A549 (cell line): ENCODE results near the gene GTF3A. TPM values are rescaled to one million over a fixed set of nuclear protein-coding genes. Genes with fewer than 3 reads are reported as not detected.

Experiments
- ATAC-seq, 2 experiments: fragments of 200-7000 bp in 1 of 2; fragments of >200 bp in 1 of 2; cut with Nextera tagmentation in 1 of 2; cut with Tn5 transposase in 1 of 2; 3 replicates each; pipeline versions ENCODE4 v1.8.0 to v1.9.1; 2018 to 2020; ENCODE audit warnings: mild to moderate bottlenecking in 1 of 2, moderate library complexity in 1 of 2
- CTCF ChIA-PET: fragments of 300-600 bp; sonication (Branson Sonifier 250); formaldehyde crosslinking; extraction: SDS; loops from one replicate; lab custom pipeline; 2021; ENCODE audit warnings: antibody characterized with exemption, inconsistent platforms; lab: Yijun Ruan, JAX
- POLR2A ChIA-PET: fragments of 350-600 bp; formaldehyde crosslinking; extraction: SDS; loops from one replicate; lab custom pipeline; 2021; ENCODE audit warnings: antibody characterized with exemption, inconsistent platforms; lab: Yijun Ruan, JAX
- DNase-seq, 2 experiments: peaks; one replicate each; pipeline versions ENCODE4 v3.0.0 to v3.0.0-alpha.2; 2011 to 2016; ENCODE audit warnings: low read depth in 1 of 2, low spot score in 1 of 2
- FAIRE-seq: peaks from 2 replicates; lab custom pipeline; 2011; peaks lifted over from hg19 to GRCh38; lab: Jason Lieb, UNC
- H3K27ac ChIP-seq, 2 experiments: fragments of >200 bp; sonication (Bioruptor Twin); formaldehyde crosslinking; 3 replicates each; pipeline ENCODE4 v1.5.1; 2016 to 2017
- H3K4me1 ChIP-seq: fragments of >200 bp; sonication (Bioruptor Twin); formaldehyde crosslinking; 3 replicates; pipeline ENCODE4 v1.6.1; 2016
- H3K4me2 ChIP-seq: fragments of >200 bp; sonication (Bioruptor Twin); formaldehyde crosslinking; 3 replicates; pipeline ENCODE4 v1.6.1; 2016
- H3K4me3 ChIP-seq: fragments of >200 bp; sonication (Bioruptor Twin); formaldehyde crosslinking; 3 replicates; pipeline ENCODE4 v1.5.1; 2016
- H3K9me3 ChIP-seq: fragments of >200 bp; sonication (Bioruptor Twin); formaldehyde crosslinking; 3 replicates; pipeline ENCODE4 v1.6.1; 2016
- BCL3 ChIP-seq: fragments of >200 bp; sonication (Bioruptor Twin); formaldehyde crosslinking; IDR thresholded peaks from 3 replicates; pipeline ENCODE4 v1.6.1; 2016
- CBX2 ChIP-seq: fragments of 200-600 bp; sonication (generic); IDR thresholded peaks from 2 replicates; pipeline ENCODE4 v1.6.1; 2016; ENCODE audit warnings: low read depth, mild to moderate bottlenecking, borderline replicate concordance
- CBX8 ChIP-seq: fragments of 200-600 bp; sonication (generic); IDR thresholded peaks from 2 replicates; pipeline ENCODE4 v1.6.1; 2016
- CHD4 ChIP-seq: fragments of 200-600 bp; sonication (generic); IDR thresholded peaks from 2 replicates; pipeline ENCODE4 v1.6.1; 2016; ENCODE audit warnings: antibody characterized with exemption, mild to moderate bottlenecking, borderline replicate concordance
- CTCF ChIP-seq: fragments of >200 bp; sonication (Bioruptor Twin); formaldehyde crosslinking; IDR thresholded peaks from 3 replicates; pipeline ENCODE4 v1.5.1; 2016
- ELK1 ChIP-seq: fragments of 150-350 bp; IDR thresholded peaks from 2 replicates; pipeline ENCODE4 v1.6.1; 2014; ENCODE audit warnings: low read depth, mild to moderate bottlenecking, low read length
- EP300 ChIP-seq, 2 experiments: fragments of >200 bp; sonication (Bioruptor Twin); formaldehyde crosslinking; IDR thresholded peaks; 2 replicates in 1 of 2; 3 replicates in 1 of 2; pipeline ENCODE4 v1.6.1; 2016 to 2017
- ESRRA ChIP-seq: fragments of 150-350 bp; IDR thresholded peaks from 2 replicates; pipeline ENCODE4 v1.6.1; 2014; ENCODE audit warnings: mild to moderate bottlenecking, low read length, borderline replicate concordance
- FOSB ChIP-seq: fragments of 250-450 bp; sonication (Bioruptor Pico); IDR thresholded peaks from 2 replicates; pipeline ENCODE4 v1.5.0; 2020; ENCODE audit warnings: mild to moderate bottlenecking, moderate library complexity
- FOSL2 ChIP-seq, 2 experiments: fragments of 450-650 bp in 1 of 2; fragments of >200 bp in 1 of 2; sonication (Bioruptor Twin) in 1 of 2; formaldehyde crosslinking; IDR thresholded peaks; 2 replicates each; pipeline versions ENCODE4 v1.5.0 to v1.6.1; 2016 to 2020; ENCODE audit warnings: mild to moderate bottlenecking in 1 of 2, moderate library complexity in 1 of 2
- HMGXB4 ChIP-seq: fragments of 250-450 bp; sonication (Bioruptor Pico); IDR thresholded peaks from 2 replicates; pipeline ENCODE4 v1.5.0; 2021; ENCODE audit warnings: mild to moderate bottlenecking, moderate library complexity, borderline replicate concordance
- HOXB5 ChIP-seq: fragments of 250-450 bp; sonication (Bioruptor Pico); IDR thresholded peaks from 2 replicates; pipeline ENCODE4 v1.5.0; 2020; ENCODE audit warnings: mild to moderate bottlenecking, moderate library complexity
- JUN ChIP-seq, 2 experiments: fragments of >200 bp; sonication (Bioruptor Twin); formaldehyde crosslinking; IDR thresholded peaks; 2 replicates in 1 of 2; 3 replicates in 1 of 2; pipeline ENCODE4 v1.6.1; 2016 to 2017
- JUNB ChIP-seq: fragments of >200 bp; sonication (Bioruptor Twin); formaldehyde crosslinking; IDR thresholded peaks from 2 replicates; pipeline ENCODE4 v1.6.1; 2016
- MAZ ChIP-seq: fragments of 150-350 bp; IDR thresholded peaks from 2 replicates; pipeline ENCODE4 v1.6.1; 2014; ENCODE audit warnings: antibody characterized with exemption, low read depth, low read length, borderline replicate concordance
- MYC ChIP-seq: IDR thresholded peaks from 2 replicates; pipeline ENCODE4 v1.6.1; 2012; ENCODE audit warnings: mild to moderate bottlenecking, inconsistent platforms, low read length, improper control_type of control experiment, borderline replicate concordance
- NPAS2 ChIP-seq: fragments of 250-450 bp; sonication (Bioruptor Pico); IDR thresholded peaks from 2 replicates; pipeline ENCODE4 v1.8.0; 2022; ENCODE audit warnings: mild to moderate bottlenecking, moderate library complexity, borderline replicate concordance
- POLR2AphosphoS2 ChIP-seq: conservative IDR thresholded peaks from 2 replicates; pipeline ENCODE4 v1.6.1; 2012; ENCODE audit warnings: low read length, improper control_type of control experiment, inconsistent platforms
- REST ChIP-seq: fragments of 200-600 bp; sonication (generic); IDR thresholded peaks from 2 replicates; pipeline ENCODE4 v1.6.1; 2016; ENCODE audit warnings: antibody characterized with exemption, mild to moderate bottlenecking, moderate library complexity
- RFX5 ChIP-seq: fragments of 450-650 bp; IDR thresholded peaks from 2 replicates; pipeline ENCODE4 v1.7.1; 2014; ENCODE audit warnings: antibody characterized with exemption, mild to moderate bottlenecking, moderate library complexity
- RNF2 ChIP-seq: fragments of 200-600 bp; sonication (generic); IDR thresholded peaks from 2 replicates; pipeline ENCODE4 v1.6.1; 2016; ENCODE audit warnings: low read depth, mild to moderate bottlenecking, antibody characterized with exemption, moderate library complexity, borderline replicate concordance
- SMC3 ChIP-seq: fragments of >200 bp; sonication (Bioruptor Twin); formaldehyde crosslinking; IDR thresholded peaks from 3 replicates; pipeline ENCODE4 v1.6.1; 2018; ENCODE audit warnings: inconsistent platforms
- USF2 ChIP-seq: fragments of 450-650 bp; IDR thresholded peaks from 2 replicates; pipeline ENCODE4 v1.6.1; 2014; ENCODE audit warnings: antibody characterized with exemption
- ZNF302 ChIP-seq: fragments of 250-450 bp; sonication (Bioruptor Pico); IDR thresholded peaks from 2 replicates; pipeline ENCODE4 v1.9.0; 2021; ENCODE audit warnings: inconsistent platforms, mild to moderate bottlenecking, moderate library complexity
- WGBS: methylation state at CpG from one replicate; pipeline ENCODE4 v1.1.6; 2017; ENCODE audit errors: missing lambda C conversion rate; 5-methylcytosine and 5-hydroxymethylcytosine counted together
- polyA plus RNA-seq, 4 experiments: library from polyadenylated mRNA; depleted of rRNA in 3 of 4; stranded (reverse); fragments of >200 nt; fragmentation: RNase III in 1 of 4; extraction: RNeasy Plus Mini Kit Qiagen cat#74134 plus additional on column Dnase treatment in 1 of 4; gene quantifications; 2 replicates in 3 of 4; 3 replicates in 1 of 4; pipeline ENCODE4 v1.2.3, GENCODE V29; 2011 to 2017

The GTF3A gene
- polyA plus RNA-seq, 2 of the 4 experiments (the other 2 are of a cell fraction) = 93.1 to 132 TPM

GRCh38 chr13:27411341-27411740 lies 13.1 kb upstream of the GTF3A start:
- POLR2A ChIA-PET = no interaction called here
- Histone ChIP-seq H3K4me2 (no peak overlapping the region), H3K4me1 (no peaks in the 10 kb centered on the region), H3K4me3 (no peak overlapping the region)
- no peak for DNase-seq
- TF ChIP-seq SMC3 (no peak), NPAS2 (no peak), BCL3 (no peak), CBX8 (no peak), CTCF (no peak), ESRRA (no peak), HOXB5 (CRISPR knock-in tag) (no peak), ZNF302 (no peak), FOSL2 (IDR thresholded peaks at IDR 0.05) (no peak), FOSL2 (CRISPR knock-in tag; IDR thresholded peaks at IDR 0.05) (no peak), HMGXB4 (no peak), MYC (no peak)
- TF ChIP-seq, all 56 proteins: peak for 0
- CTCF ChIA-PET = interaction anchor here (0.7 to 1.2 kb wide), 3 partner anchors 36 to 542 kb away, joined by 3 read pairs; no protein-coding TSS in a partner anchor
- FAIRE-seq (no peak), ATAC-seq (no peak)
- 60% methylated on average over 3 of the region's 3 CpGs for WGBS
- Histone ChIP-seq H3K9me3 (no peaks in the 10 kb centered on the region), H3K27ac (no peak overlapping the region)

GRCh38 chr13:27415116-27415515 lies 9.3 kb upstream of the GTF3A start:
- FAIRE-seq (no peak), DNase-seq (no peak), ATAC-seq (no peak)
- 100% methylated on average over 1 of the region's 1 CpG for WGBS
- no peak overlapping the region for H3K4me3 ChIP-seq
- H3K4me1 ChIP-seq = no peaks in the 10 kb centered on the region
- ChIA-PET POLR2A (no interaction called here), CTCF (interaction anchor here (0.7 to 1.9 kb wide), 4 partner anchors 9 to 53 kb away, joined by 3 to 4 read pairs (median 4); partner anchors contain the start of gene GTF3A)
- TF ChIP-seq FOSB (CRISPR knock-in tag) = no peak
- no peak for TF ChIP-seq ZNF302
- TF ChIP-seq CBX2 = no peak
- TF ChIP-seq JUNB = no peak
- no peak for TF ChIP-seq JUN (IDR thresholded peaks at IDR 0.05)
- no peak for TF ChIP-seq POLR2AphosphoS2
- TF ChIP-seq USF2 = no peak
- no peak for TF ChIP-seq CHD4
- no peak for TF ChIP-seq RFX5
- no peak overlapping the region for H3K27ac ChIP-seq
- no peak overlapping the region for H3K4me2 ChIP-seq
- H3K9me3 ChIP-seq = no peaks in the 10 kb centered on the region

- Histone ChIP-seq H3K4me3 (no peak overlapping the region), H3K4me1 (no peaks in the 10 kb centered on the region), H3K27ac (no peak overlapping the region), H3K4me2 (no peak overlapping the region), H3K9me3 (no peaks in the 10 kb centered on the region)
- 46% methylated on average over 1 of the region's 1 CpG for WGBS
- ATAC-seq (no peak), DNase-seq (no peak), FAIRE-seq (no peak)
- ChIA-PET CTCF (interaction anchor here (0.6 to 1.2 kb wide), 2 partner anchors 29 to 80 kb away, joined by 4 to 5 read pairs; no protein-coding TSS in a partner anchor), POLR2A (no interaction called here)
- TF ChIP-seq ELK1 = no peak
- no peak for TF ChIP-seq MAZ
- no peak for TF ChIP-seq REST
- TF ChIP-seq EP300 (IDR thresholded peaks at IDR 0.05) = no peak
- no peak for TF ChIP-seq JUN (IDR thresholded peaks at IDR 0.05)
- TF ChIP-seq RNF2 = no peak
These were observed 5.1 kb upstream of the GTF3A start for GRCh38 chr13:27419328-27419727.
